Occipital lobe (tissue), 2 donors: ENCODE results near the gene FAM50A. TPM values are rescaled to one million over a fixed set of nuclear protein-coding genes. Genes with fewer than 3 reads are reported as not detected.
"Not testable (repeated sequence)": the region's sequence is repeated elsewhere in the genome, so short reads cannot be mapped to it uniquely, and the experiment has no call there.

Experiments used
- DNase-seq: peaks from one replicate; lab custom pipeline; 2025; lab: John Stamatoyannopoulos, UW
- total RNA-seq: library from RNA; depleted of rRNA; stranded (reverse); fragments of >200 nt; gene quantifications from one replicate; pipeline ENCODE4 v1.2.3, GENCODE V29; 2014

FAM50A gene, protein sequence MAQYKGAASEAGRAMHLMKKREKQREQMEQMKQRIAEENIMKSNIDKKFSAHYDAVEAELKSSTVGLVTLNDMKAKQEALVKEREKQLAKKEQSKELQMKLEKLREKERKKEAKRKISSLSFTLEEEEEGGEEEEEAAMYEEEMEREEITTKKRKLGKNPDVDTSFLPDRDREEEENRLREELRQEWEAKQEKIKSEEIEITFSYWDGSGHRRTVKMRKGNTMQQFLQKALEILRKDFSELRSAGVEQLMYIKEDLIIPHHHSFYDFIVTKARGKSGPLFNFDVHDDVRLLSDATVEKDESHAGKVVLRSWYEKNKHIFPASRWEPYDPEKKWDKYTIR
- 13.1 TPM for total RNA-seq

DNA sequence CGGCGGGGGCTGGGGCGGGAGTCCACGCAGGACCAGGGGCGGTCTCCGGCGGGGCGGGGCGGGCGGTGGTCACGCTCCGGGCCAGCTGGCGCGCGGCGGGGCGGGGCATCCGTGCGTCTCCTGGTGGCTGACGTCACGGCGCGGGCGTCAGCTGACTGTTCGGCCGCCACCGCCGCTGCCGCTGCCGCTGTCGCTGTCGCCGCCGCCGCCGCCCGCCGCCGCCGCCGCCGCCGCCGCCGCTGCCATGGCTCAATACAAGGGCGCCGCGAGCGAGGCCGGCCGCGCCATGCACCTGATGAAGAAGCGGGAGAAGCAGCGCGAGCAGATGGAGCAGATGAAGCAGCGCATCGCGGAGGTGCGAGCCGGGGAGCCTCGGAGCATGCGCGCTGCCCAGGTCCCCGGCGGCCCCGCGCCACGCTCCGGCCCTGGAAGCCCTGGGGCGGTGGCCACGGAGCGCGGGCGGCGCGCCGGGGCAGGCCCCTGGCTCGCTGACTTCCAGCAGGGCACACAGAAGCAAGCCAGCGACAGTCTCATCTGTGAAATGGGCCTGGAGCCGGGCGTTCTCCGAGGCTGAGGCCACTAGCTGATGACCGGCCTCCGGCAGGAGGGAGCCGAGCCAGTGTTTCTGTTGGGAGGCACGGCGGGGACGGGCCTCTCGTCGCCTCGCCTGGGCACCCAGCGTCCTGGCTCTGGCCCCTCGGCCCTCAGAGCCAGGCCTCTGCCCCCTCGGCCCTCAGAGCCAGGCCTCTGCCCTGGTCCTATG lies at the start of gene FAM50A:
Gene FAM50A, plus strand, starts transcription at position 150 of the 763 bp plus-strand sequence. Its CDS starts 95 bp downstream, at position 245.
- no peak for DNase-seq

- DNase-seq = not testable (repeated sequence)
These were observed 47.6 kb upstream of the FAM50A start for GRCh38 chrX:154396363-154396762.

- peak; percentile 56 for DNase-seq
These were observed 46.7 kb upstream of the FAM50A start for GRCh38 chrX:154396973-154397887.

DNA sequence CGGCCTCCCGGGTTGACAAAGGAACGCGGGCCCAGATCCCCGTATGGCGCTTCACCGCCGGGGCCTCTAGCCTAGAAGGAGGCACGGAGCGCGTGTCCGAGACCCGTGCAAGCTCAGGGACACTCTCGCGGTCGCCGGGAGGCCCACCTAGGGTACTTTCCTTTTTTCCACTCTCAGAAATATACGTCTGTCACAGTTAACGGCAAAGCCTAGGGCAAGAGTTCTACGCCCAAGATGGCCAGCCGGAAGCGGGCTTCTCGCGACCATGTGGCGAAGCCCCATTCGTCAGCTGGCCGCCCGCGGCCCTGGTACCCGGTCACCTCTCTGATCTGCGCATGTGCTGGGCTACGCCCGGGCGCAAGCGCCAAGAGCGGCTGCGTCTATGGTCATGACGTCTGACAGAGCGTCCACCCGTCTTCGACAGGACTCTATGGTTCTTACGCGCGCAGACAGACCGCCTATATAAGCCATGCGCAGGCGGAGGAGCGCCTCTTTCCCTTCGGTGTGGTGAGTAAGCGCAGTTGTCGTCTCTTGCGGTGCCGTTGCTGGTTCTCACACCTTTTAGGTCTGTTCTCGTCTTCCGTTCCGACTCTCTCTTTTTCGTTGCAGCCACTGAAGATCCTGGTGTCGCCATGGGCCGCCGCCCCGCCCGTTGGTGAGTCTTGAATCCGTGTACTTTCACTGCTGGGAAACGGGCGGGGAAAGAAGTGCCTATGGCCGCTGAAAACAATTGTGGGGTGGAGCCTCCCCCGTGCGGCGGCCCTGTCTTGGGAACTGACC lies 45.9 kb upstream of the FAM50A start, which contains the start of gene RPL10:
Gene RPL10, plus strand, starts transcription at position 490 of the 780 bp plus-strand sequence. Its CDS starts 143 bp downstream, at position 633.
- peak; percentile 81 for DNase-seq

GRCh38 chrX:154398668-154399526 lies 45.0 kb upstream of the FAM50A start:
- DNase-seq = peak; percentile 54

DNA sequence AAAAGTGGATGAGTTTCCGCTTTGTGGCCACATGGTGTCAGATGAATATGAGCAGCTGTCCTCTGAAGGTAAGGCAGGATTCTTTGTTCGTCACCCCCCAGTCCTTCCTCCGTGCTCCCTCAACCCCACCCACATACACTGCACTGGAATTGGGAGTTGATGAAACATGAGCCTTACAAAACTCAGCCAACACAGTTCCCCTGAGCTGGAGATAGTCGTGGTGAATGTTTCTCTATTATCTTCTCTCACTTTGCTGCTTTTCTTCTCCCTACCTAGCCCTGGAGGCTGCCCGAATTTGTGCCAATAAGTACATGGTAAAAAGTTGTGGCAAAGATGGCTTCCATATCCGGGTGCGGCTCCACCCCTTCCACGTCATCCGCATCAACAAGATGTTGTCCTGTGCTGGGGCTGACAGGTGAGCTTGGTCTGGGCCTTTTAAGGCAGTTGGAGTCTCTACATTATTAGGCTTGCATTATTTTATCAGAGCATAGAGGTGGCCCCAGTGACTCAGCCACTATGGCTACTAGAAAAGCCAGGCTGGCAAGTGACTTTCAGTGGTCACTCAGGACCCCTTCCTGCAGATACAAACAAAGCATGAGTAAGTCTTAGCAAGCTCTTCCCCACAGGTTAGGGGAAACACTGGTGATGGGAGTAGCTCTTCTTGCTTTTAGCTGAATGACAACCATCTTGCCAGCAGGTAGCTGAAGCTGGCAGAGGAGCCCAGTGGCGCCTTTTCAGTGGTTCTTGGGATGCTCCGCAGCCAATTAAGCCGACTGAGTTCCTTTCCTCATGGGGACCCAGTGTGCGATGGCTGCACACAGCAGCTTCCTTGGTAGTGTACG lies 44.2 kb upstream of the FAM50A start:
- no peak for DNase-seq

DNA sequence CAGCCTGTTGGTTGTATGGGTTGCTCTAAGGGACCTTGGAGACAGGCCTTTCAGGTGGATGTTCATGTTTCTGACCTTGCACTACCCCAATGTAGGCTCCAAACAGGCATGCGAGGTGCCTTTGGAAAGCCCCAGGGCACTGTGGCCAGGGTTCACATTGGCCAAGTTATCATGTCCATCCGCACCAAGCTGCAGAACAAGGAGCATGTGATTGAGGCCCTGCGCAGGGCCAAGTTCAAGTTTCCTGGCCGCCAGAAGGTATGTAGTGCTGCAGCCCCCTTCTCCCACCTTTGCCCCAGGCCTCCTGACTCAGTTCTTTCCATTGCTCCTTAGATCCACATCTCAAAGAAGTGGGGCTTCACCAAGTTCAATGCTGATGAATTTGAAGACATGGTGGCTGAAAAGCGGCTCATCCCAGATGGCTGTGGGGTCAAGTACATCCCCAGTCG lies 43.5 kb upstream of the FAM50A start:
- DNase-seq = not testable (repeated sequence)

DNA sequence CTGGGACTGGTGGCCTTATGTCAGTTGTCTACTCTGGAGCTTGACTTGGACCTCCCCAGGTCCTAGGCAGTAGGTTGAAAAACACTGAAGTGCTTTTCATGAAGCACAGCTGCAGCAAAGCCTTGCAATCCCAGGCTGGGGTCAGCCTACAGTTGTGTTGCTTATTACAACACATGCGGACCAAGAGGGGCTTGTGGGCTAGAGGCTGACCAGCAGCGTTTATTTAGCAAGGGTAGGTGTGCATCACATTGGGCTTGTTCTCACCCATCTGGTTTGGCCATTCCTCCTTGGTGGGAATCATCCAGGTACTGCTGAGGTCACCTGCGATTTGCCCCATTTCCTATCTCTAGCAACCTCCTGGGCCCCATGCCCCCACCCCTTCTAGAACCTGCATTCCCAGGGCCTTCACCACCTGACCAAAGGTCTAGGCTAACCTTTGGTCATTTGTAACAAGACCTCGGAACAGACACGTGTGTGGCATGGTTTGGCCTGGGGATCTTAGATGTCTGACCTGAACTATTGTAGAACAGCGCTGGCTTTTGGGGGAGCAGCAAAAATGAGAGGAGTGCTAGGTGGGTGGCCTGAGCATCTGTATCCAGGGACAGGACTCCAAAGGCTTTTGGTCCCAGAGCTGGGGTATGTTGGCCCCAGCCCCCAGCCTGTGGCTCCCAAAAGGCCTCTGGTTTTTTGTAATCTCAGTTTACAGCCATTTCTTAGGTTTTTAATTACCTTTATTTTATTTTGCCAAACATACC lies 42.7 kb upstream of the FAM50A start:
- no peak for DNase-seq

GRCh38 chrX:154401918-154402621 lies 41.9 kb upstream of the FAM50A start:
- DNase-seq = no peak

- DNase-seq = no peak
These were observed 41.3 kb upstream of the FAM50A start for GRCh38 chrX:154402622-154403127.

- no peak for DNase-seq
These were observed 40.7 kb upstream of the FAM50A start for GRCh38 chrX:154403192-154403591.

DNA sequence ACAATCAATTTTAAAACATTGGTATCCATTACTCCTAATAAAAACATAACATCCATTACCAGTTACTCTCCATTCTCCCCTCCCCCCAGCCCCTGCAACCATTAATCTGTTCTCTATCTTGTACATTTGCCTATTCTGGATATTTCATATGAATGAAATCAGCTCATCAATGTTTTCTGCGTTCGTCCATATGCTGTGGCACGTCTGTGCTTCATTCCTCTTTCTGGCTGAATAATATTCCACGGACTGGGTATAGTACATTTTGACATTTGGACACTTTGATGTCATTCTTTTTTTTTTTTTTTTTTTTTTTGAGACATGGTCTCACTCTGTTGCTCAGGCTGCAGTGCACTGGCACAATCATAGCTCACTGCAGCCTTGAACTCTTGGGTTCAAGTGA lies 40.1 kb upstream of the FAM50A start:
- no peak for DNase-seq

DNA sequence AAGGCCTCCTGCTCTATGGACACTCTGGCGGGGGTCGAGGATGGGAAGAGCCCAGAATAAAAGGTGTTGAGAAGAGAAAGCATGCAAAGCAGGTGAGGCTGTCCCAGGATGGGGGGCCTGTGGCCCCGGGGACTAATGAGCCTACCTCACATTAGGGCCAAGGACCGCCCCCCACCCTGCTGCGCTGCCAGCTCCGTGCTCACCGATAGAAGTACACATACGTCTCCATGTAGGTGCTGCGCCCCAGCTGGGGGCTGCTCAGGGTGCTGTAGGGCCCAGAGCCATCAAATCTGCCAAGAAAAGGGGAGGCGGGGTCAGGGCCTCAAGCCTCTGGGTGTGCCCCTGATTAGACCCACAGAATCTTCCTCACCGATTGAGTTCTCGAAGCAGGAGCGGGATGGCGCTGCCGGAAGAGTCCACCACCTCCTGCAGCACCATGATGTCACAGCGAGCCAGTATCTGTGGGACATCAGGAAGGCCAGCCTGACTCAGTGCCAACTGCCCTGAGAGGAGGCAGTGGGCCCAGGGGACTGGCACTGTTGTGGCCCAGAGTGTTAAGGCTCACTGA lies 39.2 kb upstream of the FAM50A start:
- DNase-seq = no peak

DNA sequence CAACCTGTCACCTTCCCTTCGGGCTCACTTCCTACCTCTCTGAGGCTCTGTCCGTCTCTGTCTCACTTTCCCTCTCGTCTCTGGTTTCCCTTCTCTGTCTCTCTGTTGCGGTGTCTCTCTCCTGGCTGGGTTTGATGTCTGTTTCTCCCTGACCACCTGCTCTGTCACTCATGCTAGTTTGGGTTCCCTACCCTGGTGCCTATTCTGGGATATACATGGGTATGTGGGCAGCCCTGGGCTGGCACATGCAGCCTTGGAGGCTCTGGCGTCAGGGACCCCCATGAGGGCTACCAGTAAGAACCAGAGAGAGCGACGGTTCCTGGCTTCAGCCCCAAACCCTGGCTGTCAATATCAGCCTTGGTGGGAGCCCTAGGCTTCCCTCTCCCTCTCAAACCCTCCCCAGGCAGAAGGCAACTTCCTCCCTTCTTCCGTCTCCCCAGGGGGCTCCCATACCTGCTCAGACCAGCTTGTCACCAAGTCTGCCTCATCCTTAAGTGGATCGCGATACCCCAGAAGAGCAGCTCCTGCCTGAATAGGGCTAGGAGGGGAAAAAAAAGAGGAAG lies 35.2 kb upstream of the FAM50A start:
- DNase-seq = no peak

DNA sequence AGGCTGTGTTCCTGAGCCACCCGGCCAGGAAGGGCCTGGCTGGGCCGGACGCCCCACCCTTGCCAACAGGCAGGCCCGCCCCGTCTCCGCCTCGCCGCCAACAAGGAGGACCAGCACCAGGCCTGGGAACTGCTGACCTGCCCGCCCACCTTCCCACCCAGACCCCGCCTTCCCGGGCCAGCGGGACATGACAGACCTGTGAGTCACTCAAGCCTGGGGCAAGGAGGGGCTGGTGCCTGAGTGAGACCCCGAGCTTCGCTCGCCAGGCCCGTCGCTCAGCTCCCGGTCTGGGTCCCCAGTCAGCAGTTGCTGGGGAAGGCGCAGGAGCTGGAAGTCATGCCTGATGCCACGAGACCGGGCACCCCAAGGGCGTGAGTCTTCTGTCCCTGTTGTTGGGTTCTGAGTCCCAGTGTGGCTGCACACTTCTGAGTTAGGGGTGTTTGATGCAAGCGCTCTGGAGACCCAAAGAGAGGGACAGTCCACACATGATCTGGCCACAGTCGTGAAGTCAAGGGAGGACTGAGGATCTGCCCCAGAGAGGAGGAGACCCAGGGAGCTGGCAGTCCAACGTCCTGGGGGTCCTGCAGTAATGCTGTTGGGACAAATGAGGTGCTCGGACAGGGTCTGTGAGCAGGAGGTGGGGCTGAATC lies 34.6 kb upstream of the FAM50A start, which contains the start of gene DNASE1L1:
Gene DNASE1L1, minus strand, starts transcription at position 33 of the 650 bp plus-strand sequence. CDS start 3,686 bp downstream, outside the sequence.
- peak; percentile 5 for DNase-seq

GRCh38 chrX:154411981-154412340 lies 32.0 kb upstream of the FAM50A start:
- no peak for DNase-seq
